ENCODE results near the gene LMF1.

LMF1 gene

GRCh38 chr16:1002399-1003166 lies 31.8 kb upstream of the LMF1 start:
- DNase-seq = no peak

GRCh38 chr16:1001096-1001495 lies 30.3 kb upstream of the LMF1 start:
- DNase-seq = no peak

GRCh38 chr16:1000608-1001007 lies 29.8 kb upstream of the LMF1 start:
- no peak for DNase-seq

GRCh38 chr16:999677-1000076 lies 28.9 kb upstream of the LMF1 start:
- DNase-seq = no peak

GRCh38 chr16:998615-999014 lies 27.8 kb upstream of the LMF1 start:
- DNase-seq = no peak

GRCh38 chr16:998211-998610 lies 27.4 kb upstream of the LMF1 start:
- DNase-seq = no peak

GRCh38 chr16:997440-998051 lies 26.8 kb upstream of the LMF1 start:
- no peak for DNase-seq

- DNase-seq = no peak
Observed at GRCh38 chr16:996681-997080, 25.9 kb upstream of the LMF1 start.

GRCh38 chr16:995783-996182 lies 25.0 kb upstream of the LMF1 start:
- DNase-seq = no peak

DNA sequence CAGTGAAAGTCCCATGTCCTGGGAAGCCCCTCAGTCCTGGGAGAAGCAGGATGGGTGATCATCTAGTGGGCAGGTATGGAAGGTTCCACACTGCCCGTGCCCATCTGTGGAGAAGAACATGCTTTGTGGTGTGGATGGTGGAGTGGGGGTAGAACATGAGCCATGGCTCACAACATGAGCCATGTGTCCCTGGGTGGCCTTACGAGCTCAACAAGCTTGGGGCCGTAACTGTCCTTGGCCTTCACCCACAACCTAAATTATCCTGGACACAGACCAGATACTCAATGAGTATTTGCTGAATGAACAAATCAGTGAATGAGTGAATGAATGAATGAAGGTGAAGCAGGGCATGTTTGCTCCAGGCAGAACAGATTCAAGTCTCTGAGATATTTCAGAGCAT lies 24.3 kb upstream of the LMF1 start:
- DNase-seq = no peak

DNA sequence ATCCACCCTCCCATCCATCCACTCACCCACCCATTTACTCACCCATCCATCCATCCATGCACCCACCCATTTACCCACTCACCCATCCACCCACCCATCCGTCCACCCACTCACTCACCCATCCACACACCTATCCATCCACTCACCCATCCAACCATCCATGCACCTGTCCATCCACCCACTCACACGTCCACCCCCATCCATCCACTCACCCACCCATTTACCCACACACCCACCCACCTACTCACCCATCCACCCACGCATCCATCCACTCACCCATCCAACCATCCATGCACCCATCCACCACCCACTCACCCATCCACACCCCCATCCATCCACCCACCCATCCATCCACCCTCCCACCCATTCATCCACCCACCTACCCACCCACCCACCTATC lies 22.9 kb upstream of the LMF1 start:
- no peak for DNase-seq

GRCh38 chr16:991773-992172 lies 21.0 kb upstream of the LMF1 start:
- DNase-seq = no peak

DNA sequence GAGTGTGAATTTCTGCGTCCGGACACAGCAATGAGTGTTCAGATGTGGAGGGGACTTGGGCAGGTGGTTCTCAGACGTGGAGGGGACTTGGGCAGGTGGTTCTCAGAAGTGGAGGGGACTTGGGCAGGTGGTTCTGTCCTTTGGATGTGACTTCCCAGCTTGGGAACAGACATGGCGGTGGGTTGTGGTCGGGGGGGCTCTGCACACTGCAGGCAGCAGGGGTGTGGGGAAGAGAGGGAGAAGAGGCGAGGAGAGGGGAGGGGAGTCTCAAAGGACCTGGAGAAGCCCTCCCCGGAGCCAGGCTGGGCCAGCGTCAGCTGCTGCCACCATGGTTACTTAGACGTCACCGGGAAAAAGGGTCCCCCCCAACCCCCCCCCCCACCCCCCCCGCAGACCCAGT lies 20.6 kb upstream of the LMF1 start:
- DNase-seq = no peak

- no peak for DNase-seq
Observed at GRCh38 chr16:990516-991291, 19.9 kb upstream of the LMF1 start.

- no peak for DNase-seq
Observed at GRCh38 chr16:989354-989814, 18.6 kb upstream of the LMF1 start.

GRCh38 chr16:988471-989353 lies 17.9 kb upstream of the LMF1 start:
- no peak for DNase-seq

- no peak for DNase-seq
Observed at GRCh38 chr16:987906-988305, 17.1 kb upstream of the LMF1 start.

- no peak for DNase-seq
Observed at GRCh38 chr16:986925-987582, 16.3 kb upstream of the LMF1 start.

GRCh38 chr16:986411-986810 lies 15.6 kb upstream of the LMF1 start:
- no peak for DNase-seq

DNA sequence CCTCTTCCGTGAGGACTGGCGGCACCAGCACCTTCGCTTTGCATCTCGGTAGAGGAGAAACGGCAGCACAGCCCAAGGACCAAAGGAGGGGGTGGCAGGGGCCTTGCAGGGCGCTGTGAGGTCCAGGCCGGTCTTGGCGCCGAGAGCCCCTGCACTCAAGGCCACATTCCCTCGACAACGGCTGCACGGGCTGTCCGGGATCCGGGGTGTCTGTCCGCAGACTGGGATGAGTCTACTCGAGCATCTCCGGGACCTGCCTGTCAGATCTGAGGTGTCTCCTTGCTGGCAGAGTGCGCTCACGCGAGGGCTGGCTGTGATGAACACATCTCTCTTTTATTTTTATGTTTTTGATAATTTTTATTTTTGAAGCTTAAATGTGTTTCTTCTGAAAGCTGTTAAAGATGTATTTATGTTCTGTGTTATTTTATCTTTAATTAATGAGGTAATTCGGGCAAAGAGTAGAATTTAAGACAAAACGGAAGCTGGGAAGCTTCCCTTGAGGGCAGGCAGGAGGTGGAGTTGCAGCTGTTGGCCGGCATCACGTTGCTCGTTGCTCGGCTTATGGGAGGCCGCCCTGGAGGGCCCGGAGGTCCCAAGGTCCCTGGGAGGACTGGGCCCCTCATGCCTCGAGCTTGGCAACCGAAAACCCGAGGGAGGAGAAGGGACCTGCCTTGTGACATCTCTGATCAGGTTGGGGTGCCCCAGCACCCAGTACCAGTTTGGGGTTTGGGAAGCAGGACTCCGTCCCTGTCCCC lies 15.0 kb upstream of the LMF1 start:
- DNase-seq = no peak
